Transverse colon (tissue), 4 donors: ENCODE measurements around the gene CFAP20DC.

Source experiments
- CTCF ChIP-seq, 5 experiments: fragments of 200-600 bp in 3 of 5; fragments of 450-650 bp in 2 of 5; sonication (generic) in 3 of 5; IDR thresholded peaks; 1 replicate in 2 of 5; 2 replicates in 3 of 5; pipeline ENCODE4 v1.5.1; 2016 to 2017; ENCODE audit warnings: antibody characterized with exemption in 5 of 5, inconsistent platforms in 3 of 5, mild to moderate bottlenecking in 2 of 5, moderate library complexity in 1 of 5
- EP300 ChIP-seq: sonication (generic); formaldehyde crosslinking; IDR thresholded peaks from one replicate; pipeline ENCODE4 v1.6.1; 2017; ENCODE audit warnings: antibody characterized with exemption, low read depth
- POLR2A ChIP-seq: fragments of 450-650 bp; IDR thresholded peaks from one replicate; pipeline ENCODE4 v1.6.1; 2016; ENCODE audit warnings: antibody characterized with exemption, mild to moderate bottlenecking, moderate library complexity
- POLR2AphosphoS5 ChIP-seq, 3 donors: sonication (generic); formaldehyde crosslinking; IDR thresholded peaks; one replicate each; pipeline ENCODE4 v1.6.1; 2016; ENCODE audit warnings: antibody characterized with exemption in 3 of 3

- TF ChIP-seq POLR2A (no peak), CTCF (IDR thresholded peaks at IDR 0.05) (no peak), POLR2AphosphoS5 (IDR thresholded peaks at IDR 0.05) (no peak), EP300 (no peak)
These were observed 256.8 kb downstream of the CFAP20DC start for GRCh38 chr3:58792921-58793451.
